NCI-H1417 treated with DMSO at 0.1 percent for 48 hours (cell line): ENCODE results near the gene GHRH.

ENCODE experiments used
- DNase-seq: peaks from one replicate; lab custom pipeline; 2025; lab: John Stamatoyannopoulos, UW

GHRH gene

GRCh38 chr20:37262505-37262904 is 891 bp upstream of the GHRH start:
- DNase-seq = peak; percentile 51

GRCh38 chr20:37260923-37261322 is 691 bp downstream of the GHRH start:
- no peak for DNase-seq

DNA sequence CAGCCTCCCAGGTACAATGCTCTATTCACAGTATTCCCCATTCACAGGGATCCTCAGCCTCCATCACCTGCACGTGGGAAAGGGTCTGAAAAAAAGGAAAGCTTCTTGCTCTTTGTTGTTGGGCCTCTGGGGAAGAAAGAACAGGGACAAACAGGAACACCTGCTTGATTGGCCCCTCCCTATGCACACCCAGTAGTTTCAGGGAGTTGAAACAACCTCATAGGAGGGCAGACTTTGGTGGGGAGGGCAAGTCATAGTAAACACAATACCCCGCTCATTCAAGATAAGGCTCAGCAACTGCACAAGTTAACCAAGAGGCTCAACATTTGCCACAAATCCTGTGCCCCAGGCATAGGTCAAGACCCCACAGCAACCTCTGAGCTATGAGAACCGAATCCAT is 1.7 kb downstream of the GHRH start:
- no peak for DNase-seq

- no peak for DNase-seq
These were observed 2.6 kb downstream of the GHRH start for GRCh38 chr20:37259031-37259430.

DNA sequence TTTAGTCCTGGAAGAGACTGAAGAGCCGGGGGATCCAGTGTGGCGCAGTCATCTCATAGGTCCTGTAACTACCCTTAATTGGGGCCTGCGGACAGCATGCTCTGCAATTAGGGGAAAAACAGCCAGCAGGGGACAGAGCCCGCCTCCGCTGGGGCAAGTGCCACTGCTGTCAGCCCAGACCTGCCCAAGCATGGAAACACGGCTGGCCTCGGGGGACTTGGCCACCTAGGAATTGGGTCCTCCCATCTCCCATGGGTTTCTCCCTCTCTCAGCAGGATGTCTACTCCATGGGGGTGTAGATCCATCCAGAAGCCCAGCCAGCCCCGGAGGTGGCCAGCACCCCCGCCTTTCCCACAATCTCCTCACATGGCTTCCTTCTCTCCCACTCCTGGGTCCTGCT is 3.6 kb downstream of the GHRH start:
- DNase-seq = no peak

DNA sequence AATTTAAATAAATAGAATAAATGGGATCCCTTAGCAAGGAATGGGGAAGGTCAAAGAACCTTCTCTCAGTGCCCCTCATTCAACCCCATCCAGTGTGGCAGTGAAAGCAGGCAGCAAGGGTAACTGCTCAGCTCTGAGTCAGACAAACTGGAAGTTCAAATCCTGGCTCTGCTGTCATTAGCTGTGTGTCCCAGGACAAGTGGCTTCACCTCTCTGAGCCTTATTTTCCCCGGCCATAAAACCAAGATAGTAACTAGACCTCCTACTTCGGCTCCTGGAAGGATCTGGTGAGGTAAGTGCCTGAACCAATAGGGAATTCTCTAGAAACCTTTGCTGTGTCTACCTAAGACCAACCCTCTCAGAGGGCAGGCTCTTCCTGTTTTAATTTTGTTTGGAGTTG is 4.1 kb downstream of the GHRH start:
- no peak for DNase-seq

GRCh38 chr20:37256286-37256685 is 5.3 kb downstream of the GHRH start:
- DNase-seq = no peak

DNA sequence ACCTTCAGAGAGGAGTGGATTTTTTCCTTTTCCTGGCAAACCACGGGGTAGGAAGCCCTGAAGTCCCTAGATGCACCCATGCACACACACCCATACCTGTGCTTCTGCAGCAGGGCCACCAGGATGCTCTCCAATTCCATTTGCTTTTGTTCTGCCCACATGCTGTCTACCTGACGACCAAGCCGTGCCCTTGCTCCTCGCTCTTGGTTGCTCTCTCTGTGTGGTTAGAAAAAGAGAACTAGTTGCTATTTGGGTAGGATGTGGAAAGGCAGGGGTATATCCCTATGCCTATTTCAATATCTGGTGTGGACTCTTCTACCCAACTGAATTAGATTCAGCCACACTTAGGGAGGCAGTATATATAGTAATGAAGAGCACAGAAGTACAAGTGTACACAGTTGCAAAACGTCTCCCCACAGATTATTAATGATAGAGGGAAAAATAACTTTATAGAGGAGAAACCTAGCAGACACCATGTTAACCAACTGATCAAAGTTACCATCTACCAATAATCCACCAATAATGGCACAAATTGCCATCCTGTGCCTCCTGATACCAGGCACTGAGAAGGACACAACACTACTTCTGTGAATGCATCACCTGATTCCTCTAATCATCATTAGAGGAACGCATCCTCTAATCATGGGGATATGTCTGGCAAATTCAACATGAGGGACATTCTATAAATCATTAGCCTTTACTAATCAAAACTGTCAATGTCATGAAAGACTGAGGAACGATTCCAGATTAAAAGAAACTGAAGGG is 7.3 kb downstream of the GHRH start:
- DNase-seq = no peak

DNA sequence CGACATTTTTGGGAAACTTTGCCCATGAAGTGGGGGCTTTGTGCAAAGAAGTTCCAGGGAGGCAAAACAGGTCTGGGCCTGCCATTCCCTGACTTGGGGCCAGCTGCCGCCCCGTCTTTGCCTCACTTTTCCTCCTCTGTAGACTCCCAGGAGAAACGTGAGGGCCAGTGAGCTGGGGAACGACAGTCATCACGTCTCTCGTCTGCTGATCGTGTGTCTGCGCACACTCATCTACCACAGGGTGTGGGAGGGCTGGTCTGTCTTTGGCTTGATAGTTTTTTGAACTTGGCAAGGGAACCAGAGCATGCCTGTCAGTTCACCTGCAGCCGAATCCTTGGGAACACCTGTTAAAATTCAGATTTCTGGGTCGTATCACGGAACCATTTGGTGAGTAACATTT is 8.5 kb downstream of the GHRH start:
- no peak for DNase-seq

DNA sequence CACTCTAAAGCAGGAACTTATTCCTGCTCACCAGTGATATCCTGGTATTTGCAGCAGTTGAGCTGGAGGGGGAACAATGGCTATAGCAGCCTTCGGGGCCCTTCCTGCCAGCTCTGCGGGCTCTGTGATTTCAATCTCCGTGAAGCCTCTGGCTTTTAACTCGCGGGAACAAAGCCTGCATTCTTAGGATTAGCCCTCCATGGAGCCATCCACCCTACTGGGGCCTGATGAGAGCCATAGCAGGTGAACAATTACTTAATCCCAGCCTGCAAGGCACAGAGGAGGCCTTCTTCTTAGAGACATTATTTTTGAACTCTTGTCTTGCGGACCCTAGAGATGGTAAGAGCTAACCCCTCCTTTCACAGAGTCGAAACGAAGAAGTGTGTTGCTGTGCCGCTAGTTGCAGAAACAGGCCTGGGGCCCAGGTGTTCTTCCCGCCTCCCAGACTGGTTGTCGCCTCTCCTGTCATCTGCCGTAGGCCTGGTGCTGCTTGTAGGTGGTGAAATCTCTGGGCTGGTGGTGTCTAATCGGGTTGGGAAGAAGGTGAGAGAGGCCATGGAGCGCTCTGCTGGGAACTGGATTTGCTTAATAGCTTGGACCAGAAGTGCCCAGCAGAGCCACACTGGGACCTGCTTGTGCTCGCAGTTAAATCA is 9.7 kb downstream of the GHRH start:
- DNase-seq = no peak

- no peak for DNase-seq
These were observed 12.3 kb downstream of the GHRH start for GRCh38 chr20:37249304-37249703.

DNA sequence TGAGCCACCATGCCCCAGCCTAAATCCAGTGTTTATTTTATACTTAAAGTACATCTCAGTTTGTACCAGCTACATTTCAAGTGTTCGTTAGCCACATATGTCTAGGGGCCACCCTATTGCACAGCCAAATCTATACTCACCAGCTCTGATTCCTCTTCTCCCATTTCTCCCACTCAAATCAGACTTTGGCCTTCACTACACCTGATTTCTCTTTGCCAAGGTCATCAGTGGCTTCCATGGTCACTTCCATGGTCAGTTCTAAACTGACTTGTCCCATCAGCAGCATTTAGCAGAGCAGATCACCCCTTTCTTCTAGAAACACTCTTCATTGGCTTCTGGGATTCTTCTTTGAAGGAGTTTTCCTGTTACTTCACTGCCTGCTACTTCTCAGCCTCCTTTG is 14.1 kb downstream of the GHRH start:
- no peak for DNase-seq

DNA sequence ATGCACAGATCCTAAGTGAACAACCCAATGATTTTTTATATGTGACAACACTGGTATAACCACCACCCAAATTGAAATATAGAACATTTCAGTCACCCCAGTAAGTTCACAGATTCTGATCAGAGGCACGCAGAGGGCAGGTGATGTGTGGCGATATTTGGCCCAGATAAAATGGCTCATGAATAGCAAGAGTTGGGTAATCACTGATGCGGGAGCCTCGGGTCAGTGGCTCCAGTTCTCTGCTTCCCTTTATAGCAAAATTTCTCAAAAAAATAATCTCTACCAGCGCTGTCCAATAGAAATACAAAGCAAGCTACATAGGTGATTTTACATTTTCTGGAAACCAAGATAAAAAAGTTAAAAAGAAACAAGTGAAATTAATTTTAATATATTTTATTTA is 14.9 kb downstream of the GHRH start:
- no peak for DNase-seq

GRCh38 chr20:37245216-37246150 is 16.1 kb downstream of the GHRH start:
- peak; percentile 68 for DNase-seq

- no peak for DNase-seq
These were observed 17.0 kb downstream of the GHRH start for GRCh38 chr20:37244572-37244957.

DNA sequence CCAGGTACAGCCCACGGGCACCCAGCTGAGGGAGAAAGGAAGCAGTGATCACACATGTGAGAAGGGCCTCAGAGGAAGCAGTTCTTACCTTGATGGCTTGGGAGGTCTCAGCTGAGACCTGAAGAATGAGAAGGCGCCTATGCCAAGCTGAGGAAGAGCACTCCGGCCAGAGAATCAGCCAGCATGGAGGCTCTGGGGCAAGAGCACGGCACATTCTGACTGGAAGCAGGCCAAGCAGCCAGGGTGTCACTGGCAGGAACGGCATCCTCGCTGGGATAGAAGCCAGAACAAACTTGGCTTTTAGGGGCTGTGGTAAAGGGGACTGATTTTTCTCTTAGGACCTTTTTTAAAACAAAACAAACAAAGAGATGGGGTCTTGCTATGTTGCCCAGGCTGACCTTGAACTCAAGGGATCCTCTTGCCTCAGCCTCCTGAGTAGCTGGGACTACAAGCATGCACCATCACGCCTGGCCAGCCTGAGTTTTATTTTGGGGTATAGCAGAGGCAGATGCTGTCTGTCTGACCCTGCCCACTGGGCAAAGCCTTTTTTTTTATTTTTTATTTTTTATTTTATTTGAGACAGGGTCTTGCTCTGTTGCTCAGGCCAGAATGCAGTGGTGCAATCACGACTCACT is 17.6 kb downstream of the GHRH start:
- DNase-seq = no peak

- no peak for DNase-seq
These were observed 18.3 kb downstream of the GHRH start for GRCh38 chr20:37243076-37243936.

DNA sequence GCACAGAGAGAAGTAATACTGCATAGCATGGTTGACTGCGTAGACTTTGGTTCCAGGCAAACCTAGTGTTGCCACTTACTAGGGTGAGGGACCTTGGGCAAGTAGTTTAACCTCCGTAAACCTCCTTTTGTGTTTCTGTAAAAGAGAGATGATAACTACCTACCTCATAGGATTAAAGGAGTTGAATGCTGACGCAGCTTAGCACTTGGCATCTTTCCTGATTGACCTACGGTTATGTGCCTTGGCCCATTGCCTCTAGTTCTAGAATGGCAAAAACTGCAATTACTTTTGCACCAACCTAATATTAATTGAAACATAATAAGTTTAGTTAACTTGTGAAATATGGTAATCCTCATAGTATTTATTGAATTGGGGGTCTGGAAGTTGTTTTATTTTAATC is 19.1 kb downstream of the GHRH start:
- DNase-seq = no peak

DNA sequence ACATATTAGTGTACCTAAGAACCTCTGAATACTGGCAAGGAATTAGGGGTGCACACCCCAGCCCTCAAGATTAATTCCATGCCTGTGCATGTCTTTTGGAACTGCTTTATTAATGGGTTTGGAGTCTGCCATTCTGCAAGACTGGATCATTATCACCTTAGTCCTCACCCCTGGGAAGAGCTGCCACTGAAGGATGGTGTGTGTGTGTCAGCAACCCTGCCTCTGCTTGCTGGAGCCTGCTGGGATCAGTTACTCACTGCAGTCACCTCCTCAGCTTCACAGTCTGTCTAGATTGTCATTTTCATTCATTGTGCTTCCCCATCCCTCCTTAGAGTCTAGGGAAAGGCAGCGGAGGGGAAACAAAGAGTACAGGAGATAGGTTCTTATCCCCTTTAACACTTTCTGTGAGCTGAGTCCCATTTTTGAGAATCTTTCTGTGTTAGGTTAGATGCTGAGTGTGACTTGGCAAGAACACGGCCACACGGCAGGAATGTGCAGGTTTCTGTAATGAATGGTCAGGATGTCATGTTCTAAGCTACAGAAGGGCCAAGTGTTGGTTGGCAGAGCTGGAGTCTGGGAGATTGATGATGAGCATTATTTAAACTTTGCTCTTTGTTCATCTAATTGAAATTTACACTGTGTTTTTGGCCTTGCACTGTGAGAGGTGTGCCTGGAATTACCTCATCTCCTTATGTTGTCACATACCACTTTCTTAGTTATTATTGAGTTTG is 21.1 kb downstream of the GHRH start:
- no peak for DNase-seq

DNA sequence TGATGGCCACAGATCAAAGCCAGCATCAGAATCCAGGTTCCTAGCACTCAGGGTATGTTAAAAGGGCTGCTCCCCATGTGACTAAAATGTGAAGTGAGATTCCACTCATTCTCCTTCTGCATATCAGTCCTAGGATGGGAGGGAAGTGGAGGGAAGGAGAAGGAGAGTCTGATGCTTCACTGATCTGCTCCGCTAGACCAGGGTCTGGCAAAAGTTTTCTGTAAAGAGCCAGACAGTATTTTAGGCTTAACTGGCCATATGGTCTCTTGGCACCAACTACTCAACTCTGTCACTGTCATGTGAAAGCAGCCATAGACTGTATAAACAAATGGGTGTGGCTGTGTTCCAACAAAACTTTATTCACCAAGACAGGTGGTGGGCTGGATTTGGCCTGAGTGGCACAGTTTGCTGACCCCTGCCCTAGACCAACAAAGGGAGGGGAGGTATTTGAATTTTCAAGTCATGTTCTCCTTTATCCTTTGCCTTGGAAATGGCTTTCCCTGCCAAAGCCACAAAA is 22.6 kb downstream of the GHRH start:
- DNase-seq = no peak
